Vagina (tissue), 2 donors: ENCODE results near the gene SUMO2. TPM values are rescaled to one million over a fixed set of nuclear protein-coding genes. Genes with fewer than 3 reads are reported as not detected.

Source experiments
- DNase-seq, 2 donors: peaks; one replicate each; pipeline ENCODE4 v3.0.0-alpha.2; 2017; ENCODE audit errors: extremely low spot score in 2 of 2
- H3K27ac ChIP-seq: fragments of 200-600 bp; sonication (generic); one replicate; pipeline ENCODE4 v1.5.1; 2019
- H3K27me3 ChIP-seq: fragments of 200-600 bp; sonication (generic); one replicate; pipeline ENCODE4 v1.5.1; 2019
- H3K36me3 ChIP-seq, 2 donors: fragments of 200-600 bp; sonication (generic); one replicate each; pipeline ENCODE4 v1.5.1; 2017 to 2019
- H3K4me1 ChIP-seq: fragments of 200-600 bp; sonication (generic); one replicate; pipeline ENCODE4 v1.5.1; 2019
- H3K4me3 ChIP-seq, 2 donors: fragments of 200-600 bp; sonication (generic); 1 replicate in 1 of 2; 2 replicates in 1 of 2; pipeline ENCODE4 v1.5.1; 2016 to 2019
- H3K9me3 ChIP-seq: fragments of 200-600 bp; sonication (generic); one replicate; pipeline ENCODE4 v1.5.1; 2019
- POLR2A ChIP-seq, 2 donors: fragments of 450-650 bp; IDR thresholded peaks; one replicate each; pipeline ENCODE4 v1.6.1; 2017; ENCODE audit warnings: antibody characterized with exemption in 2 of 2, mild to moderate bottlenecking in 2 of 2, moderate library complexity in 2 of 2
- POLR2AphosphoS5 ChIP-seq, 2 donors: sonication (generic); formaldehyde crosslinking; IDR thresholded peaks; one replicate each; pipeline ENCODE4 v1.9.0; 2017; ENCODE audit warnings: antibody characterized with exemption in 2 of 2, mild to moderate bottlenecking in 2 of 2, low read depth in 1 of 2; ENCODE audit not compliant: insufficient read depth in 1 of 2
- intact Hi-C: fragments of 100-400 bp; cut with DNase I; formaldehyde crosslinking; loops from one replicate; pipeline ENCODE4 v1.15.1; 2023
- total RNA-seq: library from RNA; depleted of rRNA; stranded (reverse); fragments of >200 nt; gene quantifications from one replicate; pipeline ENCODE4 v1.2.3, GENCODE V29; 2016
- TF ChIP-seq, protein P1 (sequence below), 3 experiments: fragments of 450-650 bp in 2 of 3; fragments of 200-600 bp in 1 of 3; sonication (generic) in 1 of 3; IDR thresholded peaks; one replicate each; pipeline ENCODE4 v1.5.1; 2017 to 2019; ENCODE audit warnings: antibody characterized with exemption in 3 of 3, mild to moderate bottlenecking in 2 of 3, moderate library complexity in 2 of 3

SUMO2 gene
- total RNA-seq, 1 donor from 2014 or later: 63.6 TPM

- peaks cover 23% of the 10 kb centered on the region for H3K4me1 ChIP-seq
- intact Hi-C loops: no loop called here
- TF ChIP-seq, protein P1, sequence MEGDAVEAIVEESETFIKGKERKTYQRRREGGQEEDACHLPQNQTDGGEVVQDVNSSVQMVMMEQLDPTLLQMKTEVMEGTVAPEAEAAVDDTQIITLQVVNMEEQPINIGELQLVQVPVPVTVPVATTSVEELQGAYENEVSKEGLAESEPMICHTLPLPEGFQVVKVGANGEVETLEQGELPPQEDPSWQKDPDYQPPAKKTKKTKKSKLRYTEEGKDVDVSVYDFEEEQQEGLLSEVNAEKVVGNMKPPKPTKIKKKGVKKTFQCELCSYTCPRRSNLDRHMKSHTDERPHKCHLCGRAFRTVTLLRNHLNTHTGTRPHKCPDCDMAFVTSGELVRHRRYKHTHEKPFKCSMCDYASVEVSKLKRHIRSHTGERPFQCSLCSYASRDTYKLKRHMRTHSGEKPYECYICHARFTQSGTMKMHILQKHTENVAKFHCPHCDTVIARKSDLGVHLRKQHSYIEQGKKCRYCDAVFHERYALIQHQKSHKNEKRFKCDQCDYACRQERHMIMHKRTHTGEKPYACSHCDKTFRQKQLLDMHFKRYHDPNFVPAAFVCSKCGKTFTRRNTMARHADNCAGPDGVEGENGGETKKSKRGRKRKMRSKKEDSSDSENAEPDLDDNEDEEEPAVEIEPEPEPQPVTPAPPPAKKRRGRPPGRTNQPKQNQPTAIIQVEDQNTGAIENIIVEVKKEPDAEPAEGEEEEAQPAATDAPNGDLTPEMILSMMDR (IDR thresholded peaks at IDR 0.05): no peak
- TF ChIP-seq POLR2A (IDR thresholded peaks at IDR 0.05): no peak
- TF ChIP-seq POLR2AphosphoS5 (IDR thresholded peaks at IDR 0.05; ENCODE audit: insufficient read depth in 1 of 2, low read depth in 1 of 2): no peak
- H3K27me3 ChIP-seq: no peaks in the 10 kb centered on the region
- no peak overlapping the region for H3K27ac ChIP-seq
- H3K4me3 ChIP-seq: no peak overlapping the region
- H3K9me3 ChIP-seq: no peaks in the 10 kb centered on the region
- DNase-seq: no peak
- H3K36me3 ChIP-seq: no peaks in the 10 kb centered on the region
Measured at GRCh38 chr17:75183999-75184884, 1.5 kb upstream of the SUMO2 start.

DNA sequence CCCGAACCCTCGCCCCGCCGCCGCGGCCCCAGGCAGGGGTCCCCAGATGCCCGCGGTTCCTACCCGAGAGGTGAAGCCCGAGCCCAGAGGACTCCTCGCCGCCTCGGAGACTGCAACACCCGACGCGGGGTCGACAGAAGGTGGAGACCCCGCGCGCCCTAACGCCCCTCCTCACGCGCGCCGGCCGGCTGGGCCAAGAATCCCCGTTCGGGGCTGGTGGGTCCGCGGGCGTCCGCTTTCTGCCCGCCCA lies 515 bp downstream of the SUMO2 start:
- intact Hi-C loops: no loop called here
- no peaks in the 10 kb centered on the region for H3K27me3 ChIP-seq
- no peak for DNase-seq

GRCh38 chr17:75181608-75182318 lies 996 bp downstream of the SUMO2 start:
- Histone ChIP-seq H3K4me1 (peaks cover 27% of the 10 kb centered on the region), H3K4me3 (peak overlapping the region; percentile 86 to 94), H3K27ac (peak overlapping the region; percentile 99), H3K27me3 (no peaks in the 10 kb centered on the region), H3K36me3 (peaks cover 0 to 9% of the 10 kb centered on the region in 2 donors), H3K9me3 (no peaks in the 10 kb centered on the region)
- TF ChIP-seq POLR2A (IDR thresholded peaks at IDR 0.05) (no peak), POLR2AphosphoS5 (IDR thresholded peaks at IDR 0.05; ENCODE audit: insufficient read depth in 1 of 2, low read depth in 1 of 2) (peak in 1 of 2 donors; percentile 4)
- TF ChIP-seq, protein P1 (IDR thresholded peaks at IDR 0.05): no peak
- peak in 1 of 2 donors; percentile 87 for DNase-seq
- intact Hi-C loops: no loop called here

More for the DNA sequence above, 515 bp downstream of the SUMO2 start:
- Histone ChIP-seq H3K9me3 (no peaks in the 10 kb centered on the region), H3K36me3 (peaks cover 0 to 8% of the 10 kb centered on the region in 2 donors), H3K4me1 (peaks cover 27% of the 10 kb centered on the region), H3K4me3 (peak overlapping the region; percentile 86 to 94), H3K27ac (peak overlapping the region; percentile 99)
- TF ChIP-seq POLR2A (IDR thresholded peaks at IDR 0.05) (no peak), POLR2AphosphoS5 (IDR thresholded peaks at IDR 0.05; ENCODE audit: insufficient read depth in 1 of 2, low read depth in 1 of 2) (no peak)
- TF ChIP-seq, protein P1 (IDR thresholded peaks at IDR 0.05): no peak

- Histone ChIP-seq H3K9me3 (no peaks in the 10 kb centered on the region), H3K36me3 (peaks cover 0 to 15% of the 10 kb centered on the region in 2 donors), H3K27ac (peak overlapping the region; percentile 99), H3K27me3 (no peaks in the 10 kb centered on the region), H3K4me1 (peaks cover 27% of the 10 kb centered on the region), H3K4me3 (peak overlapping the region; percentile 86 to 94)
- intact Hi-C loops: no loop called here
- DNase-seq: no peak
- TF ChIP-seq POLR2A (IDR thresholded peaks at IDR 0.05) (no peak), POLR2AphosphoS5 (IDR thresholded peaks at IDR 0.05; ENCODE audit: insufficient read depth in 1 of 2, low read depth in 1 of 2) (no peak)
- TF ChIP-seq, protein P1 (IDR thresholded peaks at IDR 0.05): no peak
Measured at GRCh38 chr17:75181110-75181509, 1.6 kb downstream of the SUMO2 start.
